Activated CD8-positive, alpha-beta memory T cell treated with anti-CD3 and anti-CD28 coated beads, Interleukin-2, amount 50 U/mL, for 1 hour (primary cell): ENCODE results near the gene DET1.
"Not testable (repeated sequence)": the region's sequence is repeated elsewhere in the genome, so short reads cannot be mapped to it uniquely, and the experiment has no call there.

ENCODE experiments used
- DNase-seq: peaks from one replicate; pipeline ENCODE4 v3.0.0-alpha.2; 2020; ENCODE audit errors: extremely low read depth

DET1 gene

GRCh38 chr15:88497109-88497765 lies 49.2 kb downstream of the DET1 start:
- no peak for DNase-seq

GRCh38 chr15:88493844-88494243 lies 52.6 kb downstream of the DET1 start:
- DNase-seq, result no peak

- DNase-seq, result no peak
These were observed 55.3 kb downstream of the DET1 start for GRCh38 chr15:88491158-88491557.

- DNase-seq, result no peak
These were observed 56.4 kb downstream of the DET1 start for GRCh38 chr15:88490036-88490435.

GRCh38 chr15:88489321-88489720 lies 57.2 kb downstream of the DET1 start:
- DNase-seq, result no peak

- DNase-seq, result no peak
These were observed 58.5 kb downstream of the DET1 start for GRCh38 chr15:88487796-88488523.

GRCh38 chr15:88487178-88487795 lies 59.2 kb downstream of the DET1 start:
- no peak for DNase-seq

- no peak for DNase-seq
These were observed 61.7 kb downstream of the DET1 start for GRCh38 chr15:88484682-88485331.

- no peak for DNase-seq
These were observed 64.2 kb downstream of the DET1 start for GRCh38 chr15:88482263-88482662.

- no peak for DNase-seq
These were observed 65.5 kb downstream of the DET1 start for GRCh38 chr15:88480981-88481380.

GRCh38 chr15:88479169-88479568 lies 67.3 kb downstream of the DET1 start:
- no peak for DNase-seq

- no peak for DNase-seq
These were observed 68.6 kb downstream of the DET1 start for GRCh38 chr15:88477904-88478303.

GRCh38 chr15:88477126-88477525 lies 69.4 kb downstream of the DET1 start:
- DNase-seq, result no peak

GRCh38 chr15:88476635-88477060 lies 69.8 kb downstream of the DET1 start:
- DNase-seq, result no peak

GRCh38 chr15:88473661-88474293 lies 72.7 kb downstream of the DET1 start:
- DNase-seq, result not testable (repeated sequence)

GRCh38 chr15:88472225-88472624 lies 74.3 kb downstream of the DET1 start:
- no peak for DNase-seq

GRCh38 chr15:88470625-88471372 lies 75.7 kb downstream of the DET1 start:
- DNase-seq, result no peak

- no peak for DNase-seq
These were observed 77.2 kb downstream of the DET1 start for GRCh38 chr15:88469321-88469720.

- not testable (repeated sequence) for DNase-seq
These were observed 77.8 kb downstream of the DET1 start for GRCh38 chr15:88468721-88469120.

GRCh38 chr15:88467935-88468528 lies 78.4 kb downstream of the DET1 start:
- DNase-seq, result no peak
